Fibroblast of villous mesenchyme (primary cell): ENCODE data around the gene MICAL3. TPM values are rescaled to one million over a fixed set of nuclear protein-coding genes. Genes with fewer than 3 reads are reported as not detected.

Experiments used
- DNase-seq: peaks from one replicate; pipeline ENCODE4 v3.0.0-alpha.2; 2010; ENCODE audit warnings: low read depth
- H3K4me3 ChIP-seq: 2 replicates; pipeline ENCODE4 v1.5.1; 2011; ENCODE audit warnings: low read depth, mild to moderate bottlenecking, low read length
- CTCF ChIP-seq: IDR thresholded peaks from 2 replicates; pipeline ENCODE4 v1.5.1; 2012; ENCODE audit warnings: low read depth, mild to moderate bottlenecking, low read length; ENCODE audit not compliant: insufficient read depth
- total RNA-seq: library from RNA; depleted of rRNA; stranded (reverse); fragments of >200 nt; gene quantifications from 2 replicates; pipeline ENCODE4 v1.2.3, GENCODE V29; 2012

MICAL3 gene
- total RNA-seq, 1 donor: 39.7 TPM

- DNase-seq: no peak
These were observed 150.0 kb downstream of the MICAL3 start for GRCh38 chr22:17874231-17874905.

GRCh38 chr22:17873804-17874203 lies 150.6 kb downstream of the MICAL3 start:
- no peak for TF ChIP-seq CTCF
- DNase-seq: no peak
- H3K4me3 ChIP-seq: no peak overlapping the region

More at GRCh38 chr22:17874231-17874905, 150.0 kb downstream of the MICAL3 start:
- H3K4me3 ChIP-seq: no peak overlapping the region
- no peak for TF ChIP-seq CTCF

GRCh38 chr22:17873116-17873515 lies 151.2 kb downstream of the MICAL3 start:
- TF ChIP-seq CTCF: no peak
- no peak for DNase-seq
- no peak overlapping the region for H3K4me3 ChIP-seq

GRCh38 chr22:17872471-17872870 lies 151.9 kb downstream of the MICAL3 start:
- H3K4me3 ChIP-seq: no peak overlapping the region
- DNase-seq: no peak
- TF ChIP-seq CTCF: no peak

GRCh38 chr22:17871726-17872458 lies 152.5 kb downstream of the MICAL3 start:
- H3K4me3 ChIP-seq: no peak overlapping the region
- no peak for DNase-seq
- TF ChIP-seq CTCF: no peak

- H3K4me3 ChIP-seq: no peak overlapping the region
- DNase-seq: no peak
- no peak for TF ChIP-seq CTCF
These were observed 154.0 kb downstream of the MICAL3 start for GRCh38 chr22:17870407-17870806.
